Body of pancreas (tissue), 4 donors: ENCODE measurements around the gene ZNF334. TPM values are rescaled to one million over a fixed set of nuclear protein-coding genes. Genes with fewer than 3 reads are reported as not detected.

Source experiments
- ATAC-seq: fragments of 150-250 bp; one replicate; pipeline ENCODE4 v1.9.1; 2016
- DNase-seq, 4 donors: peaks; one replicate each; pipeline ENCODE4 v3.0.0-alpha.2; 2019
- H3K27ac ChIP-seq, 4 donors: fragments of 200-600 bp; sonication (generic); 1 replicate in 3 of 4; 2 replicates in 1 of 4; pipeline versions ENCODE4 v1.5.1 to v1.6.1; 2016 to 2019; ENCODE audit warnings: mild to moderate bottlenecking in 1 of 4, mixed read lengths in 1 of 4, moderate library complexity in 1 of 4
- H3K27me3 ChIP-seq, 2 donors: fragments of 200-600 bp; sonication (generic); one replicate each; pipeline ENCODE4 v1.6.0; 2016; ENCODE audit warnings: mild to moderate bottlenecking in 1 of 2
- H3K36me3 ChIP-seq, 2 donors: fragments of 200-600 bp; sonication (generic); replicated peaks in 1 of 2; 2 replicates each; pipeline ENCODE4 v1.5.1; 2016; ENCODE audit warnings: low read depth in 2 of 2; ENCODE audit not compliant: insufficient read depth in 1 of 2
- H3K4me1 ChIP-seq: fragments of 200-600 bp; sonication (generic); one replicate; pipeline ENCODE4 v1.6.0; 2016
- H3K4me3 ChIP-seq, 2 donors: fragments of 200-600 bp; sonication (generic); 1 replicate in 1 of 2; 2 replicates in 1 of 2; pipeline ENCODE4 v1.5.1; 2016 to 2019
- H3K9me3 ChIP-seq, 3 donors: fragments of 200-600 bp; sonication (generic); 1 replicate in 2 of 3; 2 replicates in 1 of 3; pipeline ENCODE4 v1.5.1; 2016
- CTCF ChIP-seq, 7 experiments: fragments of 450-650 bp in 4 of 7; fragments of 200-600 bp in 3 of 7; sonication (generic) in 3 of 7; IDR thresholded peaks; one replicate each; pipeline ENCODE4 v1.5.1; 2016 to 2019; ENCODE audit warnings: antibody characterized with exemption in 7 of 7
- POLR2A ChIP-seq, 3 donors: fragments of 450-650 bp; IDR thresholded peaks; one replicate each; pipeline ENCODE4 v1.6.1; 2016; ENCODE audit warnings: antibody characterized with exemption in 3 of 3, mild to moderate bottlenecking in 2 of 3
- WGBS, 2 donors: methylation state at CpG; one replicate each; pipeline ENCODE4 v1.1.5; 2017; 5-methylcytosine and 5-hydroxymethylcytosine counted together
- intact Hi-C: fragments of 100-400 bp; cut with DNase I; formaldehyde crosslinking; loops from one replicate; pipeline ENCODE4 v1.15.1; 2023
- total RNA-seq, 2 donors: library from RNA; depleted of rRNA; stranded (reverse); fragments of >200 nt; gene quantifications; one replicate each; pipeline ENCODE4 v1.1.0, GENCODE V29; 2016

ZNF334 gene
- total RNA-seq = 10 to 100 TPM; 11.2 to 13.8 TPM

GRCh38 chr20:46512943-46513844, at the start of gene ZNF334:
Gene ZNF334, minus strand, starts transcription at chr20:46513559. Its CDS starts 1,457 bp downstream, at chr20:46512102.
- TF ChIP-seq CTCF (IDR thresholded peaks at IDR 0.05) (no peak), POLR2A (IDR thresholded peaks at IDR 0.05) (peak; percentile 14 to 71 (median 66))
- intact Hi-C loops = no loop called here
- peak; percentile 75 to 84 (median 78) for DNase-seq
- peak; percentile 91 for ATAC-seq
- Histone ChIP-seq H3K27me3 (no peaks in the 10 kb centered on the region), H3K27ac (peak within 1 kb of the TSS in 3 of 4 donors; percentile 51 to 75 (median 67)), H3K4me1 (no peaks in the 10 kb centered on the region), H3K36me3 (no peaks in the 10 kb centered on the region), H3K9me3 (no peaks in the 10 kb centered on the region), H3K4me3 (peak within 1 kb of the TSS; percentile 61 to 68)
- 3% methylated on average over 38 to 40 of the region's 49 CpGs for WGBS, 2 donors

- H3K4me1 ChIP-seq = peaks cover 13% of the 10 kb centered on the region
- no peak overlapping the region for H3K4me3 ChIP-seq
- DNase-seq (peak; percentile 76 to 81 (median 79)), ATAC-seq (peak; percentile 92)
- H3K27me3 ChIP-seq = no peaks in the 10 kb centered on the region
- intact Hi-C loops = no loop called here
- H3K9me3 ChIP-seq = no peaks in the 10 kb centered on the region
- H3K27ac ChIP-seq = peak overlapping the region in 2 of 4 donors; percentile 57 to 71
- TF ChIP-seq POLR2A (IDR thresholded peaks at IDR 0.05) (peak in 1 of 3 donors; percentile 16), CTCF (IDR thresholded peaks at IDR 0.05) (peak; percentile 84 to 98 (median 88))
- 12 to 14% methylated on average over 19 of the region's 19 CpGs for WGBS, 2 donors
- no peaks in the 10 kb centered on the region for H3K36me3 ChIP-seq
These were observed 49.2 kb upstream of the ZNF334 start for GRCh38 chr20:46562373-46563169.

GRCh38 chr20:46562009-46562372, 48.6 kb upstream of the ZNF334 start:
- ATAC-seq = no peak
- Histone ChIP-seq H3K4me1 (peaks cover 13% of the 10 kb centered on the region), H3K27me3 (no peaks in the 10 kb centered on the region), H3K4me3 (no peak overlapping the region), H3K36me3 (no peaks in the 10 kb centered on the region), H3K27ac (peak overlapping the region in 2 of 4 donors; percentile 57 to 71), H3K9me3 (no peaks in the 10 kb centered on the region)
- 40 to 42% methylated on average over 5 of the region's 5 CpGs for WGBS, 2 donors
- TF ChIP-seq POLR2A (IDR thresholded peaks at IDR 0.05) = no peak
- no peak for TF ChIP-seq CTCF (IDR thresholded peaks at IDR 0.05)
- intact Hi-C loops = no loop called here
- no peak for DNase-seq

GRCh38 chr20:46559685-46560440, 46.5 kb upstream of the ZNF334 start:
- Histone ChIP-seq H3K27me3 (no peaks in the 10 kb centered on the region), H3K9me3 (no peaks in the 10 kb centered on the region), H3K36me3 (no peaks in the 10 kb centered on the region), H3K4me3 (no peak overlapping the region), H3K4me1 (peaks cover 13% of the 10 kb centered on the region), H3K27ac (no peak overlapping the region)
- DNase-seq (no peak), ATAC-seq (no peak)
- TF ChIP-seq CTCF (IDR thresholded peaks at IDR 0.05) (peak in 3 of 7 experiments; percentile 22 to 26 (median 24)), POLR2A (IDR thresholded peaks at IDR 0.05) (no peak)
- intact Hi-C loops = no loop called here
- WGBS, 2 donors = 69 to 75% methylated on average over 3 to 7 of the region's 7 CpGs
